ENCODE results near the gene WT1. TPM values are rescaled to one million over a fixed set of nuclear protein-coding genes. Genes with fewer than 3 reads are reported as not detected.
A peak's percentile ranks its signal among the peaks of the same experiment; 100 is the strongest.

WT1 gene
- total and polyA plus RNA-seq, 2 of the 8 experiments (the other 6 are each of a cell fraction or from before 2014, with no cell fraction given), result 0.05 to 0.17 TPM

DNA sequence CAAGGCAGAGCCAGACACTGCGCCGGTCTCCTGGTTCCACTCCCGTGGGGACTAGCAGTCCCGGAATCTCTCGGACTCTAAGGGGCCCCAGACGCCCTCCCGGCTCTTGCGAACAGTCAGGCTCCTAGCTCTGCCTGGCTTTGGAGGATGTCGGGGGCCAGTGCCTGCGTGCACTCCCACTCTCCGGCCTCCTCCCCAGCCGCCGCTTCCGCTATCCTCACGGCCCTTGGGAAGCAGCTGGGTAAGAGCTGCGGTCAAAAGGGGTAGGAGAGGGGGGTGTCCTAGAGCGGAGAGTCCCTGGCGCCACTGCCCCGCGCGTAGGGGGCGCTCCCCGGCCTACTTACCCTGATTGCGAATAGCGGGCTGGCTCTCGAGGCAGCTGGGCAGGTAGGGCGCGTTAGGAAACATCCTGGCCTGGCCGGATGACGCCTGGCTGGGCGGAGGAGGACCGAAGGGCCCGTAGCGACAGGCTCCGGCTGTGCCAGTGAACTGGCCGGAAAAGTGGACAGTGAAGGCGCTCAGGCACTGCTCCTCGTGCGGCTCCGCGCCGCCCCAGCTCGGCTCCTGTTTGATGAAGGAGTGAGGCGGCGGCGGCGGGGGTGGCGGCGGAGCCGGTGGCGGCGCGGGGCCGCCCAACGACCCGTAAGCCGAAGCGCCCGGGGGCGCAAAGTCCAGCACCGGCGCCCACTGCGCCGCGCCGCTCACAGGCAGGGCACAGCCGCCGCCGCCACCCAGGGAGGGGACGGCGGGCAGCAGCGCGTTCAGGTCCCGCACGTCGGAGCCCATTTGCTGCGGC, 785 bp downstream of the WT1 start:
- Histone ChIP-seq H3K27me3 (replicated peaks in 1 of 4; ENCODE audit: control insufficient read depth in 3 of 4, extremely low read depth in 1 of 4, insufficient read depth in 3 of 4, low read length in 3 of 4) (peaks cover 96 to 100% (median 100%) of the 10 kb centered on the region in 4 experiments), H2BK20ac (ENCODE audit: low read length) (no peak overlapping the region), H3K14ac (ENCODE audit: insufficient read length) (no peak overlapping the region), H2BK5ac (ENCODE audit: low read depth, low read length) (no peak overlapping the region), H2BK12ac (ENCODE audit: low read depth, low read length) (no peak overlapping the region), H4K5ac (ENCODE audit: insufficient read length, low read depth, low read length) (no peak overlapping the region), H3K4me3 (ENCODE audit: extremely low read depth in 1 of 4, insufficient read depth in 2 of 4, low read depth in 3 of 4, low read length in 4 of 4) (peak overlapping the region in 3 of 4 experiments; percentile 21 to 54 (median 29); a peak in 3 of 8 replicates), H3K79me2 (ENCODE audit: control insufficient read depth in 1 of 2, insufficient read depth in 2 of 2, low read length in 2 of 2) (no peaks in the 10 kb centered on the region), H4K20me1 (replicated peaks in 1 of 2; ENCODE audit: control insufficient read depth in 1 of 2, insufficient read depth in 2 of 2, low read length in 2 of 2) (peaks cover 12 to 22% of the 10 kb centered on the region in 2 experiments), H3K18ac (ENCODE audit: extremely low read depth, low read length) (no peak overlapping the region; the same call in 1 of the 2 replicates), H2BK15ac (ENCODE audit: low read length) (no peak overlapping the region), H3K4me1 (replicated peaks in 1 of 4; ENCODE audit: control insufficient read depth in 3 of 4, insufficient read depth in 4 of 4, low read length in 3 of 4) (peaks cover under 1 to 39% (median 18%) of the 10 kb centered on the region in 4 experiments), H3K23ac (ENCODE audit: insufficient read length) (no peak overlapping the region), H4K8ac (ENCODE audit: extremely low read depth, insufficient read depth, low read length) (peak overlapping the region; percentile 53; the same call in 1 of the 2 replicates), H2AFZ (ENCODE audit: low read length) (no peak overlapping the region), H3K27ac (ENCODE audit: low read depth, low read length) (no peak overlapping the region), H3K79me1 (ENCODE audit: low read depth, low read length) (no peaks in the 10 kb centered on the region), H2BK120ac (replicated peaks; ENCODE audit: low read depth, low read length) (no peak overlapping the region), H4K91ac (replicated peaks; ENCODE audit: insufficient read length, low read length) (no peak overlapping the region), H3K4me2 (ENCODE audit: insufficient read depth in 1 of 2, low read depth in 2 of 2, low read length in 2 of 2) (peak overlapping the region; percentile 81 to 86; a peak in 3 of 4 replicates), H3K4ac (replicated peaks; ENCODE audit: insufficient read length, low read depth, low read length) (no peak overlapping the region), H3K36me3 (ENCODE audit: control insufficient read depth in 2 of 4, insufficient read depth in 4 of 4, low read length in 3 of 4) (peaks cover 0 to 9% (median 0%) of the 10 kb centered on the region in 4 experiments; a peak in 1 of 8 replicates), H3K56ac (replicated peaks; ENCODE audit: insufficient read length, low read depth, low read length) (no peak overlapping the region), H2AK5ac (ENCODE audit: low read depth, low read length) (no peak overlapping the region), H3K9me3 (ENCODE audit: insufficient read depth in 2 of 2, low read depth in 1 of 2, low read length in 1 of 2) (no peaks in the 10 kb centered on the region), H3K9ac (replicated peaks in 1 of 4; ENCODE audit: extremely low read depth in 1 of 4, low read depth in 3 of 4, low read length in 3 of 4) (no peak overlapping the region), H3K23me2 (ENCODE audit: low read depth, low read length) (peaks cover 14% of the 10 kb centered on the region; the same call in 1 of the 2 replicates)
- CTCF ChIA-PET (ENCODE audit: partially characterized antibody), result interaction anchor here (0.6 to 2.4 kb wide), 8 partner anchors 9 to 224 kb away, joined by 3 to 11 read pairs (median 4); no protein-coding TSS in a partner anchor
- POLR2A ChIA-PET (ENCODE audit: partially characterized antibody), result no interaction called here
- FAIRE-seq, result no peak
- peak in 1 of 2 experiments; percentile 86 for DNase-seq (ENCODE audit: low read depth in 1 of 2, low spot score in 2 of 2)
- 5% methylated on average over 51 of the region's 77 CpGs; no CpG with 5 or more reads in 1 of the 2 experiments for whole genome bisulfite sequencing, 2 experiments (ENCODE audit: extremely low coverage in 1 of 2, insufficient coverage in 1 of 2, insufficient read length in 1 of 2, insufficient replicate concordance in 2 of 2, low coverage in 1 of 2, low lambda C conversion rate in 2 of 2, missing lambda C conversion rate in 1 of 2)
- no peak for TF ChIP-seq EGR1 (IDR thresholded peaks at IDR 0.05; ENCODE audit: borderline replicate concordance, low read depth, low read length)
- TF ChIP-seq ATF3 (IDR thresholded peaks at IDR 0.05; ENCODE audit: insufficient read depth, low read depth, low read length), result no peak
- no peak for TF ChIP-seq POU5F1 (IDR thresholded peaks at IDR 0.05; ENCODE audit: low read depth, low read length)
- TF ChIP-seq GTF2F1 (IDR thresholded peaks at IDR 0.05; ENCODE audit: borderline replicate concordance, low read depth, low read length), result no peak
- no peak for TF ChIP-seq NANOG (IDR thresholded peaks at IDR 0.05; ENCODE audit: insufficient read depth, low read depth, low read length, poor library complexity, severe bottlenecking)
- TF ChIP-seq EZH2 (IDR thresholded peaks at IDR 0.05; ENCODE audit: low read depth, low read length, severe bottlenecking), result peak; percentile 99
- no peak for TF ChIP-seq CHD1 (IDR thresholded peaks at IDR 0.05; ENCODE audit: low read depth, low read length)
- no peak for TF ChIP-seq SIN3A (conservative IDR thresholded peaks at IDR 0.05 in 1 of 2, IDR thresholded peaks at IDR 0.05 in 1 of 2; ENCODE audit: low read depth in 1 of 2, low read length in 2 of 2)
- TF ChIP-seq TBP (IDR thresholded peaks at IDR 0.05; ENCODE audit: low read depth, low read length), result no peak
- no peak for TF ChIP-seq BRCA1 (IDR thresholded peaks at IDR 0.05; ENCODE audit: low read depth, low read length)
- no peak for TF ChIP-seq TAF7 (optimal IDR thresholded peaks at IDR 0.05; ENCODE audit: borderline replicate concordance, low read depth, low read length)

All from H1 (cell line).